GM12878 (cell line): ENCODE measurements around the gene PITPNM2. TPM values are rescaled to one million over a fixed set of nuclear protein-coding genes. Genes with fewer than 3 reads are reported as not detected.

ENCODE experiments used
- CUX1 ChIP-seq: IDR thresholded peaks from 2 replicates; pipeline ENCODE4 v1.6.1; 2012; ENCODE audit warnings: improper control_type of control experiment, low read depth, low read length; ENCODE audit not compliant: insufficient replicate concordance
- RCOR1 ChIP-seq: conservative IDR thresholded peaks from 2 replicates; pipeline ENCODE4 v1.6.1; 2012; ENCODE audit warnings: low read depth, low read length, improper control_type of control experiment
- ZNF274 ChIP-seq: IDR thresholded peaks from one replicate; pipeline ENCODE4 v1.8.0; 2011; ENCODE audit not compliant: insufficient read length, insufficient read depth
- ZNF592 ChIP-seq: fragments of 450-650 bp; IDR thresholded peaks from 2 replicates; pipeline ENCODE4 v1.6.1; 2017; ENCODE audit warnings: mild to moderate bottlenecking, moderate library complexity
- polyA plus RNA-seq, 11 experiments: library from polyadenylated mRNA; depleted of rRNA in 4 of 11; unstranded in 6 of 11; stranded (reverse) in 5 of 11; fragments of >200 nt; fragmentation: Nextera tagmentation in 4 of 11; fragmentation: Illumina TruSeq in 1 of 11; extraction: Ambion mirVana in 4 of 11; extraction: Trizol in 1 of 11; gene quantifications; 1 replicate in 1 of 11; 2 replicates in 10 of 11; pipeline versions ENCODE4 v1.2.1 to v1.2.3, GENCODE V29; 2011 to 2016; ENCODE audit warnings: inconsistent platforms in 2 of 11, missing spikeins in 2 of 11, low read depth in 1 of 11
- total RNA-seq, 4 experiments: library from RNA; depleted of rRNA in 3 of 4; stranded (reverse); fragments of >200 nt in 3 of 4; fragmentation: Illumina TruSeq in 1 of 4; extraction: Trizol in 1 of 4; gene quantifications; 2 replicates each; pipeline versions ENCODE4 v1.2.1 to v1.2.3, GENCODE V29; 2013 to 2021

Gene PITPNM2
- total and polyA plus RNA-seq, 10 of the 15 experiments (the other 5 are each of a cell fraction or from before 2014, with no cell fraction given), result 0.03 to 1.0 (median 0.24) TPM; not detected in 1

GRCh38 chr12:123171967-123172366 is 21.1 kb upstream of the PITPNM2 start (continued):
- TF ChIP-seq CUX1 (no peak), RCOR1 (no peak), ZNF274 (no peak), ZNF592 (no peak)
